Liver (tissue), 3 donors: ENCODE data around the gene AEBP1.

Experiments
- ATF3 ChIP-seq: IDR thresholded peaks from 2 replicates; pipeline ENCODE4 v1.6.1; 2016; ENCODE audit warnings: antibody characterized with exemption
- CTCF ChIP-seq: fragments of 150-350 bp; IDR thresholded peaks from 2 replicates; pipeline ENCODE4 v1.5.1; 2017; ENCODE audit warnings: improper control_type of control experiment, low read depth, low read length; ENCODE audit not compliant: missing input control
- EGR1 ChIP-seq, 2 donors: IDR thresholded peaks; 2 replicates each; pipeline ENCODE4 v1.6.1; 2016 to 2018; ENCODE audit warnings: antibody characterized with exemption in 2 of 2, low read depth in 2 of 2
- FOXA1 ChIP-seq: IDR thresholded peaks from 2 replicates; pipeline ENCODE4 v1.6.1; 2016; ENCODE audit warnings: antibody characterized with exemption
- GABPA ChIP-seq, 2 donors: IDR thresholded peaks in 1 of 2; conservative IDR thresholded peaks in 1 of 2; 2 replicates each; pipeline ENCODE4 v1.6.1; 2016; ENCODE audit warnings: antibody characterized with exemption in 2 of 2, mild to moderate bottlenecking in 1 of 2, moderate library complexity in 1 of 2
- HNF4G ChIP-seq: IDR thresholded peaks from 2 replicates; pipeline ENCODE4 v1.6.1; 2016; ENCODE audit warnings: antibody characterized with exemption
- JUND ChIP-seq, 2 donors: IDR thresholded peaks; 2 replicates each; pipeline ENCODE4 v1.6.1; 2016; ENCODE audit warnings: antibody characterized with exemption in 2 of 2
- RAD21 ChIP-seq, 2 donors: IDR thresholded peaks; 2 replicates each; pipeline ENCODE4 v1.6.1; 2016; ENCODE audit warnings: antibody characterized with exemption in 2 of 2, mild to moderate bottlenecking in 2 of 2
- SP1 ChIP-seq: IDR thresholded peaks from 2 replicates; pipeline ENCODE4 v1.6.1; 2018; ENCODE audit warnings: antibody characterized with exemption, mild to moderate bottlenecking
- TAF1 ChIP-seq: conservative IDR thresholded peaks from 2 replicates; pipeline ENCODE4 v1.6.1; 2016; ENCODE audit warnings: antibody characterized with exemption, mild to moderate bottlenecking
- YY1 ChIP-seq: IDR thresholded peaks from 2 replicates; pipeline ENCODE4 v1.6.1; 2016; ENCODE audit warnings: antibody characterized with exemption, mild to moderate bottlenecking
- TF ChIP-seq, protein P1 (sequence below): IDR thresholded peaks from 2 replicates; pipeline ENCODE4 v1.6.1; 2016; ENCODE audit warnings: antibody characterized with exemption
- donor health status: healthy.
- donor health status: healthy.

DNA sequence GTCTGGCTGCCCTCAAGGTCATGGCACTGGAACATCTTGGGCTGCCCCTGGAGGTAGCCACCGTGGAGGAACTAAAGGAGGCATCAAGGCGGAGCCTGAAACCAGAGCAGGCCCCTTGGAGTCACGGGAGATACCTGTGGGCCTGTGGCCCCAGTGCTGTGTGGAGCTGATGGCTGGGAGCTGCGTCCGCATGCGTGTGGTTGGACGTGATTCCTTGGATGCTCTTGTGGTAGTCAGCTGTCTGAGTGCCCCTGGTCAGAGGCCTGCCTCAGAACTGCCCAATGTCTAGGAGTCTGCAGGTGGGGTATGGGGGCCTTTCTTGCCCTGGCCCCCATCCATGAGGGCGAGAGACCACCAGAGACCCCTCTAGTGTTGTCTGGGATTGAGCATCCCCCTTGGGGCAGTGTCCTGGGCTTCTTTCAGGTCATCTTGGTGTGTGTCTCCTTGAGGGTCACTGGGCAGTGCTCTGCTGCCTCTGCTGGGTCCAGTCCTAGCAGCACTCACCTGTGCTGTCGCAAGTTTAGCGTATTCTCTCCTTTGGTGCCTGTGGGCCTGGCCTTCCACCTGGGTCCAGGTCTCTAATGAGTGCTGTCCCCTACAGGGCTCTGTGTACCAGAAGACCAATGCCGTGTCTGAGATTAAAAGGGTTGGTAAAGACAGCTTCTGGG is 46.8 kb upstream of the AEBP1 start:
- no peak for TF ChIP-seq RAD21 (IDR thresholded peaks at IDR 0.05)
- no peak for TF ChIP-seq CTCF
- no peak for TF ChIP-seq ATF3
- no peak for TF ChIP-seq YY1
- no peak for TF ChIP-seq JUND (IDR thresholded peaks at IDR 0.05)
- no peak for TF ChIP-seq SP1
- TF ChIP-seq, protein P1, sequence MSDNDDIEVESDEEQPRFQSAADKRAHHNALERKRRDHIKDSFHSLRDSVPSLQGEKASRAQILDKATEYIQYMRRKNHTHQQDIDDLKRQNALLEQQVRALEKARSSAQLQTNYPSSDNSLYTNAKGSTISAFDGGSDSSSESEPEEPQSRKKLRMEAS: no peak
- no peak for TF ChIP-seq HNF4G
- no peak for TF ChIP-seq FOXA1
- no peak for TF ChIP-seq TAF1
- TF ChIP-seq GABPA (IDR thresholded peaks at IDR 0.05 in 1 of 2, conservative IDR thresholded peaks at IDR 0.05 in 1 of 2): no peak
- TF ChIP-seq EGR1 (IDR thresholded peaks at IDR 0.05; ENCODE audit: low read depth in 2 of 2): no peak
